ENCODE measurements around the gene SMYD3. TPM values are rescaled to one million over a fixed set of nuclear protein-coding genes. Genes with fewer than 3 reads are reported as not detected.

SMYD3 gene
- total RNA-seq, 2 donors from 2014 or later = 8.8 to 19.0 TPM

DNA sequence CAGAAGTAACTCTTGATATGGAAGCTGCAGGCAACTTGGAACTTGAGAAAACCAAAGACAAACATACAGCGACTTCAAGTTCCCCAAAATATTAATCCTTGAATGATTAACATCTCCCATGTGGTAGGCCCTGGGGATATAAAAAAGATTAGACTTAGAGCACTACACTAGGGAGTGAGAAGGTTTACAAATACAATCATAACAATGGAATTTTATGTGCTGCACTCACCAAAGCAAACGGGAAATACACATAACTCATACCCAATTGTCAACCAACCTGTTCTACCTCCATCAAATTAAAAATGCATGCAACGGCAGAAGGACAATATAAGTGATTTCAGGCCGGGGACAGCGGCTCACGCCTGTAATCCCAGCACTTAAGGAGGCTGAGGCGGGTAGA is 3.7 kb downstream of the SMYD3 start:
- H3K9me3 ChIP-seq = no peaks in the 10 kb centered on the region
- DNase-seq (ENCODE audit: low spot score) = no peak
- no peak overlapping the region for H3K27ac ChIP-seq
- H3K27me3 ChIP-seq (replicated peaks; ENCODE audit: insufficient read depth) = no peaks in the 10 kb centered on the region
- TF ChIP-seq, protein P1, sequence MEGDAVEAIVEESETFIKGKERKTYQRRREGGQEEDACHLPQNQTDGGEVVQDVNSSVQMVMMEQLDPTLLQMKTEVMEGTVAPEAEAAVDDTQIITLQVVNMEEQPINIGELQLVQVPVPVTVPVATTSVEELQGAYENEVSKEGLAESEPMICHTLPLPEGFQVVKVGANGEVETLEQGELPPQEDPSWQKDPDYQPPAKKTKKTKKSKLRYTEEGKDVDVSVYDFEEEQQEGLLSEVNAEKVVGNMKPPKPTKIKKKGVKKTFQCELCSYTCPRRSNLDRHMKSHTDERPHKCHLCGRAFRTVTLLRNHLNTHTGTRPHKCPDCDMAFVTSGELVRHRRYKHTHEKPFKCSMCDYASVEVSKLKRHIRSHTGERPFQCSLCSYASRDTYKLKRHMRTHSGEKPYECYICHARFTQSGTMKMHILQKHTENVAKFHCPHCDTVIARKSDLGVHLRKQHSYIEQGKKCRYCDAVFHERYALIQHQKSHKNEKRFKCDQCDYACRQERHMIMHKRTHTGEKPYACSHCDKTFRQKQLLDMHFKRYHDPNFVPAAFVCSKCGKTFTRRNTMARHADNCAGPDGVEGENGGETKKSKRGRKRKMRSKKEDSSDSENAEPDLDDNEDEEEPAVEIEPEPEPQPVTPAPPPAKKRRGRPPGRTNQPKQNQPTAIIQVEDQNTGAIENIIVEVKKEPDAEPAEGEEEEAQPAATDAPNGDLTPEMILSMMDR (IDR thresholded peaks at IDR 0.05) = no peak
- peaks cover 0 to 17% of the 10 kb centered on the region in 2 donors for H3K4me1 ChIP-seq (ENCODE audit: control insufficient read depth in 1 of 2, low read depth in 2 of 2)
- H3K36me3 ChIP-seq = peaks cover 2% of the 10 kb centered on the region
- no peak overlapping the region for H3K4me3 ChIP-seq
- ATAC-seq (ENCODE audit: insufficient number of reproducible peaks, low FRiP score, low read depth) = no peak

DNA sequence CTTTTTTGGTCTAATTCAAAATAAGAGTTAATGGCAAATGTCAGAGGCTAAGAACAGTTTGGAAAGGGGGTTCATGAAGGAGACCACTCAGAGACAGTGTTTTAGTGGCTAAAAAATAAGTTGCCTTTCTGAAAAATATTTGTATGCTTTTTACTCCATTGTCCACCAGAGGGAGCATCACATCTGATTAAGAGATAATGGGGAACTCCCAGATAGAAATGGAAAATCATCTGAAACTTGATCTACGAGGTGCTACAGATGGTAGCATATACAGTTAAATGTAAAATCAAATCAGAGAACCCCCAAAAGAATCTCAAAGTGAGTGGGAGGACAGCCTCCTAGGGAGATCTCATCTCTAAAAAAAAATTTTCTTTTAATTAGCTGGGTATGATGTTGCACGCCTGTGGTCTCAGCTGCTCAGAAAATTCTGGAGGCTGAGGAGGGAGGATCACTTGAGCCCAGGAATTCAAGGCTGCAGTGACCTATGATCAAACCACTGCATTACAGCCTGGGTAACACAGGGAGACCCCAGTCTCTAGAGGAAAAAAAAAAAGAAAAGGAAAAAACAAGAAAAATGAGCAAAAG is 9.7 kb downstream of the SMYD3 start:
- ATAC-seq (ENCODE audit: insufficient number of reproducible peaks, low FRiP score, low read depth) (no peak), DNase-seq (ENCODE audit: low spot score) (no peak)
- Histone ChIP-seq H3K36me3 (no peaks in the 10 kb centered on the region), H3K9me3 (no peaks in the 10 kb centered on the region), H3K4me3 (no peak overlapping the region), H3K4me1 (ENCODE audit: control insufficient read depth in 1 of 2, low read depth in 2 of 2) (no peaks in the 10 kb centered on the region), H3K27ac (no peak overlapping the region), H3K27me3 (replicated peaks; ENCODE audit: insufficient read depth) (no peaks in the 10 kb centered on the region)
- TF ChIP-seq, protein P1 (IDR thresholded peaks at IDR 0.05) = peak; percentile 68

DNA sequence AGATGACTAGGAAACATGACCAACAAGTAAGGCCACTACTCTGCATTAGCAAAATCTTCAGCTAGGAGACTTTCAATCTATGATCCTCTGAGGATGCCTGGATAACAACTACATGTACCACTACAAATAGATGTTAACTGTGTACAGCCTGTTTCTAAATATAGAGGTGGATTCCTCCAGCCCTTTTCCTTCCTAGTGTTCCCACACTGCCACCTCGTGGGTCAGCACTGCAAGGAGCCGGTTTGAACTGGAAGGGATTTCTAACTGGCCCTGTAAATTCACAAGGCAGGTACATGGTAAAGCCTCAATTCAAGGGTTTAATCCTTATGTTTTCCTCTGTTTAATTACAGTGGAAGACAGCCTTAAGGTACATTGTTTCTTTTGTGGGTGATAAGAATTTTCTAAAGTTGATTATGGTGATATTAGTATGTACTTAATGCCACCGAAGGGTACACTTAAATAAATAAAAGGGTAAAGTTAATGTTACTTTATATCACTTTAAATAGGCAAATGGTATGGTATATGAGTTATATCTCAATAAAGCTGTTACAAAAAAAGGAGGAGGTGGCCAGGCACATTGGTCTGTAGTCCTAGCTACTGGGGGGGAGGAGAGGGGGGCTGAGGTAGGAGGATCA is 14.4 kb downstream of the SMYD3 start:
- TF ChIP-seq, protein P1 (IDR thresholded peaks at IDR 0.05) = peak; percentile 65
- H3K9me3 ChIP-seq = no peaks in the 10 kb centered on the region
- no peaks in the 10 kb centered on the region for H3K4me1 ChIP-seq (ENCODE audit: control insufficient read depth in 1 of 2, low read depth in 2 of 2)
- no peaks in the 10 kb centered on the region for H3K27me3 ChIP-seq (replicated peaks; ENCODE audit: insufficient read depth)
- ATAC-seq (ENCODE audit: insufficient number of reproducible peaks, low FRiP score, low read depth) = no peak
- H3K27ac ChIP-seq = no peak overlapping the region
- no peaks in the 10 kb centered on the region for H3K36me3 ChIP-seq
- no peak for DNase-seq (ENCODE audit: low spot score)
- no peak overlapping the region for H3K4me3 ChIP-seq

DNA sequence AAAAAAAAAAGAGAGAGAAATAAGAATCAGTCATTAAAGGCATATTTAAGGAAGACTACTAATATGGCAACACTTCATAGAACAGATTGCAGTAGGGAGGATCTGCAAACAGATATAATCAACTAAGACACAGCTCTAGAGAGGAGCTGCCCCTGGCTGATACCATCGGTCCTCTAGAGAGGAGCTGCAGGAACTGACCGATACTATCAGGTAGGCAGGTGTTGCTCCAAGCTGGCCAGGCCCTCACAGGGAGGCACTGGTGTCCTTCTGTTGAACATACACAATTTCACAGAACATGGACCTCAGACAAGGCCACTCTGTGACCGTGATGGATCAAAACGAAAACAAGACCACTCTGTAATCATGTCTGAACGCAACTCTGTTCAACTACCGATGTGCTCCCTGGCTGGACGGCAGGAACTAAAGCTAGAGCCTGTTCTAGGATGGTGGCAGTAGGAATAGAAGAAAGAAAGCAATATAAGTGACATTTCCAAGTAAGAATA is 15.5 kb downstream of the SMYD3 start:
- Histone ChIP-seq H3K4me3 (no peak overlapping the region), H3K9me3 (no peaks in the 10 kb centered on the region), H3K27ac (no peak overlapping the region), H3K4me1 (ENCODE audit: control insufficient read depth in 1 of 2, low read depth in 2 of 2) (no peaks in the 10 kb centered on the region), H3K27me3 (replicated peaks; ENCODE audit: insufficient read depth) (no peaks in the 10 kb centered on the region), H3K36me3 (no peaks in the 10 kb centered on the region)
- ATAC-seq (ENCODE audit: insufficient number of reproducible peaks, low FRiP score, low read depth) (no peak), DNase-seq (ENCODE audit: low spot score) (no peak)
- TF ChIP-seq, protein P1 (IDR thresholded peaks at IDR 0.05) = no peak

DNA sequence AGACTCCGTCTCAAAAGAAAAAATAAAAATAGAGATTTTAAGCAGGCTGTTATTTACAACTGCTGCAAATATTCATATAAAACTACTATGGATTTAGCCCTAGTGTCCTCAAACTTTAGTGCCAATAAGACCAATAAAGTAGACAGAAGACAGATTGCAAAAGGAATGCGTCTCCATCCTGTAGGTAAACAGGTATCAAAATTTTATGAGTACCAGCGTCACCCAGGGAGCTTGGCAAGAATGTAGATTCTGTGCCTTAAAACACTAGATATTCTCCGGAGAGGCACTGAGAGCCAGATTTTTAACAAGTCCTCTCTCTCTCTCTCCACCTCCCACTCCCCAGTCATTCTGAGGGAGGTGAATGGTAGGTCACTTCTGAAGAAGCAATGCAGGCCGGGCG is 18.4 kb downstream of the SMYD3 start:
- H3K27me3 ChIP-seq (replicated peaks; ENCODE audit: insufficient read depth) = no peaks in the 10 kb centered on the region
- H3K36me3 ChIP-seq = no peaks in the 10 kb centered on the region
- H3K9me3 ChIP-seq = no peaks in the 10 kb centered on the region
- DNase-seq (ENCODE audit: low spot score) (no peak), ATAC-seq (ENCODE audit: insufficient number of reproducible peaks, low FRiP score, low read depth) (no peak)
- H3K27ac ChIP-seq = no peak overlapping the region
- no peak overlapping the region for H3K4me3 ChIP-seq
- no peaks in the 10 kb centered on the region for H3K4me1 ChIP-seq (ENCODE audit: control insufficient read depth in 1 of 2, low read depth in 2 of 2)
- TF ChIP-seq, protein P1 (IDR thresholded peaks at IDR 0.05) = no peak
